Mucosa of descending colon (tissue), 3 donors: ENCODE results near the gene AADAT. TPM values are rescaled to one million over a fixed set of nuclear protein-coding genes. Genes with fewer than 3 reads are reported as not detected.

Source experiments
- ATAC-seq: fragments of 200-7000 bp; cut with Tn5 transposase; one replicate; pipeline ENCODE4 v1.9.1; 2020; ENCODE audit warnings: mild to moderate bottlenecking, moderate library complexity
- DNase-seq, 3 donors: peaks; one replicate each; pipeline ENCODE4 v3.0.0-alpha.2; 2020
- H3K36me3 ChIP-seq: fragments of 200-600 bp; one replicate; pipeline ENCODE4 v1.8.0; 2021; ENCODE audit warnings: low read depth, mild to moderate bottlenecking
- H3K4me1 ChIP-seq: fragments of 200-600 bp; one replicate; pipeline ENCODE4 v1.8.0; 2021; ENCODE audit warnings: low read depth, mild to moderate bottlenecking
- H3K4me3 ChIP-seq: fragments of 200-600 bp; one replicate; pipeline ENCODE4 v1.8.0; 2021; ENCODE audit warnings: mild to moderate bottlenecking
- H3K9me3 ChIP-seq: fragments of 200-600 bp; one replicate; pipeline ENCODE4 v1.8.0; 2021; ENCODE audit warnings: mild to moderate bottlenecking
- CTCF ChIP-seq: fragments of 200-600 bp; IDR thresholded peaks from one replicate; pipeline ENCODE4 v1.8.0; 2022; ENCODE audit warnings: antibody characterized with exemption, mild to moderate bottlenecking
- intact Hi-C, 2 donors: fragments of 100-400 bp; cut with DNase I in 1 of 2; cut with micrococcal nuclease in 1 of 2; formaldehyde crosslinking; loops; one replicate each; pipeline versions ENCODE4 v1.11.0 to v1.11.1; 2022; cut with DNase I, micrococcal nuclease
- total RNA-seq, 3 donors: library from RNA; stranded (reverse); fragmentation: NEBNext Ultra II Directional in 2 of 3; extraction: Animal tissue kit (Norgen Biotek cat#: 25700) in 2 of 3; gene quantifications; one replicate each; pipeline versions ENCODE4 v1.2.1 to v1.2.4, GENCODE V29; 2021 to 2023
- donor health status: DM: no; HTN: no; CAD: no; lungs with moderate emphysema.
- donor health status: DM: no; HTN: no; CAD: no.
- donor health status: DM: no; HTN: yes; CAD: no.

Gene AADAT
- total RNA-seq, 3 donors from 2014 or later = 3.2 to 5.5 (median 4.9) TPM

DNA sequence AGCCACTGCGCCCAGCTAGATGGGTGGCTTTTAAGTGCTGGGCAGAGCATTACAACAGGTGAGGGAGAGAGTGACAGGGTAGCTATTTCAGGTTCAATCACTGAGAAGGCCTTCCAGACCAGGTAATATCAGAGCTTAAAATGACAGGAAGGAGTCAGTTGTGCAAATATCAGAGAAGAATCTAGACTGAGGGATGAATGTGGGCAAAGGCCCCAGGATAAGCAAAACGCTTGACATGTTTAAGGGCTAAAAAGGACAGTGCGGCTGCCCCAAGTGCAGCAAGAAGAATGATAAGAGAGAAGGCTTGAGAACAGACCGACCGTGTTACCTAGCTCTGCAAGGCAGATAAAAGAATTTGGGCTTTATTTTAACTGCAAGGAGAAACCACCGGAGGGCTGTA lies 18.6 kb downstream of the AADAT start:
- Histone ChIP-seq H3K36me3 (no peaks in the 10 kb centered on the region), H3K4me3 (no peak overlapping the region), H3K4me1 (no peaks in the 10 kb centered on the region), H3K9me3 (no peaks in the 10 kb centered on the region)
- ATAC-seq (no peak), DNase-seq (no peak)
- TF ChIP-seq CTCF = no peak
- intact Hi-C loops = no loop called here

GRCh38 chr4:170068438-170069128 lies 21.2 kb downstream of the AADAT start:
- Histone ChIP-seq H3K4me3 (no peak overlapping the region), H3K4me1 (no peaks in the 10 kb centered on the region), H3K36me3 (no peaks in the 10 kb centered on the region), H3K9me3 (no peaks in the 10 kb centered on the region)
- no peak for DNase-seq
- TF ChIP-seq CTCF = no peak
- intact Hi-C loops = no loop called here
- no peak for ATAC-seq

- H3K36me3 ChIP-seq = no peaks in the 10 kb centered on the region
Measured at GRCh38 chr4:170059421-170059820, 30.3 kb downstream of the AADAT start.

GRCh38 chr4:170058826-170059225 lies 30.9 kb downstream of the AADAT start:
- Histone ChIP-seq H3K4me3 (no peak overlapping the region), H3K36me3 (no peaks in the 10 kb centered on the region), H3K4me1 (no peaks in the 10 kb centered on the region), H3K9me3 (no peaks in the 10 kb centered on the region)
- ATAC-seq = no peak
- TF ChIP-seq CTCF = no peak
- no peak for DNase-seq
- intact Hi-C loops = no loop called here

More at GRCh38 chr4:170059421-170059820, 30.3 kb downstream of the AADAT start:
- no peak for TF ChIP-seq CTCF
- DNase-seq (no peak), ATAC-seq (no peak)
- intact Hi-C loops = no loop called here
- no peaks in the 10 kb centered on the region for H3K4me1 ChIP-seq
- H3K9me3 ChIP-seq = no peaks in the 10 kb centered on the region
- H3K4me3 ChIP-seq = no peak overlapping the region

GRCh38 chr4:170057866-170058265 lies 31.9 kb downstream of the AADAT start:
- no peak for TF ChIP-seq CTCF

More at GRCh38 chr4:170057866-170058265, 31.9 kb downstream of the AADAT start:
- intact Hi-C loops = no loop called here
- Histone ChIP-seq H3K4me3 (no peak overlapping the region), H3K4me1 (no peaks in the 10 kb centered on the region), H3K9me3 (no peaks in the 10 kb centered on the region), H3K36me3 (no peaks in the 10 kb centered on the region)
- DNase-seq (no peak), ATAC-seq (no peak)
